ENCODE results near the gene SLC7A7. TPM values are rescaled to one million over a fixed set of nuclear protein-coding genes. Genes with fewer than 3 reads are reported as not detected.

SLC7A7 gene
- total and polyA plus RNA-seq, 2 experiments from 2014 or later, result 3.6 to 4.1 TPM

GRCh38 chr14:22841311-22841710 lies 26.1 kb upstream of the SLC7A7 start:
- peaks cover 26% of the 10 kb centered on the region for H3K79me2 ChIP-seq (replicated peaks; ENCODE audit: insufficient read depth)
- Mint-ChIP-seq H3K36me3 (ENCODE audit: low read depth) (peaks cover 48% of the 10 kb centered on the region), H3K4me1 (peaks cover 29% of the 10 kb centered on the region), H3K27me3 (ENCODE audit: insufficient read depth, low read depth, poor library complexity) (peaks cover 18% of the 10 kb centered on the region), H3K27ac (no peak overlapping the region), H3K4me3 (no peak overlapping the region), H3K9me3 (no peaks in the 10 kb centered on the region)
- no peak overlapping the region for H3K4me3 ChIP-seq
- ATAC-seq, result no peak
- H3K9me2 ChIP-seq (ENCODE audit: insufficient read depth), result no peaks in the 10 kb centered on the region
- peaks cover 14% of the 10 kb centered on the region; the same call in 1 of the 2 replicates for H3K4me1 ChIP-seq (ENCODE audit: insufficient read depth)
- peaks cover 6% of the 10 kb centered on the region; the same call in 1 of the 2 replicates for H3F3A ChIP-seq (replicated peaks; ENCODE audit: low read depth)
- no peak for DNase-seq (ENCODE audit: low spot score)
- TF ChIP-seq CREB1 (CRISPR knock-in tag; IDR thresholded peaks at IDR 0.05; ENCODE audit: low read depth), result no peak
- no peak for TF ChIP-seq ZNF331 (CRISPR knock-in tag; IDR thresholded peaks at IDR 0.05; ENCODE audit: low read depth)
- no peak for TF ChIP-seq REST (IDR thresholded peaks at IDR 0.05; ENCODE audit: unreplicated experiment)
- no peak for TF ChIP-seq EZH2phosphoT487 (IDR thresholded peaks at IDR 0.05; ENCODE audit: unreplicated experiment)
- no peak for TF ChIP-seq ZNF114 (CRISPR knock-in tag; IDR thresholded peaks at IDR 0.05)
- no peak for TF ChIP-seq ETS1 (IDR thresholded peaks at IDR 0.05)
- TF ChIP-seq ZNF462 (CRISPR knock-in tag; IDR thresholded peaks at IDR 0.05), result no peak
- TF ChIP-seq POLR2AphosphoS5 (IDR thresholded peaks at IDR 0.05; ENCODE audit: low read depth), result no peak
- TF ChIP-seq EZH2 (IDR thresholded peaks at IDR 0.05; ENCODE audit: low read depth, unreplicated experiment), result no peak
- no peak for TF ChIP-seq CTCF (conservative IDR thresholded peaks at IDR 0.05; ENCODE audit: low read depth in 2 of 2)
- TF ChIP-seq JUNB (IDR thresholded peaks at IDR 0.05; ENCODE audit: unreplicated experiment), result no peak
- no peak for TF ChIP-seq STAT1 (IDR thresholded peaks at IDR 0.05; ENCODE audit: unreplicated experiment)
- no peak for TF ChIP-seq NANOG (IDR thresholded peaks at IDR 0.05; ENCODE audit: borderline replicate concordance)
- no peak overlapping the region for H3K4me2 ChIP-seq
- no peaks in the 10 kb centered on the region; the same call in 1 of the 2 replicates for H3K36me3 ChIP-seq (ENCODE audit: insufficient read depth)
- H2AFZ ChIP-seq, result no peak overlapping the region
- no peaks in the 10 kb centered on the region for H4K20me1 ChIP-seq (replicated peaks; ENCODE audit: insufficient read depth)
- H3K27ac ChIP-seq (ENCODE audit: low read depth), result no peak overlapping the region
- no peaks in the 10 kb centered on the region for H3K27me3 ChIP-seq (ENCODE audit: insufficient read depth)
